GM21825 (cell line): ENCODE measurements around the gene SCCPDH.
A peak's percentile ranks its signal among the peaks of the same experiment; 100 is the strongest.
"Not testable (repeated sequence)": the region's sequence is repeated elsewhere in the genome, so short reads cannot be mapped to it uniquely, and the experiment has no call there.

Experiments used
- ATAC-seq: cut with Tn5 transposase; IDR thresholded peaks from one replicate; pipeline ENCODE4 v1.9.1; 2021; ENCODE audit warnings: mild to moderate bottlenecking, moderate library complexity; ENCODE audit not compliant: unreplicated experiment

Gene SCCPDH

GRCh38 chr1:246724016-246724730, at the start of gene SCCPDH:
TSS of gene SCCPDH (plus strand) at chr1:246724409. CDS start at chr1:246724423, 14 bp downstream.
- peak; percentile 91 for ATAC-seq

- no peak for ATAC-seq
Measured at GRCh38 chr1:246677842-246678241, 46.4 kb upstream of the SCCPDH start.

- ATAC-seq = no peak
Measured at GRCh38 chr1:246678816-246679793, 45.1 kb upstream of the SCCPDH start.

- no peak for ATAC-seq
Measured at GRCh38 chr1:246679794-246680177, 44.4 kb upstream of the SCCPDH start.

- ATAC-seq = no peak
Measured at GRCh38 chr1:246680190-246680589, 44.0 kb upstream of the SCCPDH start.

- ATAC-seq = no peak
Measured at GRCh38 chr1:246680696-246681130, 43.5 kb upstream of the SCCPDH start.

GRCh38 chr1:246681900-246682895, 42.0 kb upstream of the SCCPDH start:
- ATAC-seq = no peak

GRCh38 chr1:246683521-246683920, 40.7 kb upstream of the SCCPDH start:
- ATAC-seq = no peak

GRCh38 chr1:246687002-246687401, 37.2 kb upstream of the SCCPDH start:
- ATAC-seq = no peak

- ATAC-seq = peak; percentile 95
Measured at GRCh38 chr1:246689409-246690008, 34.7 kb upstream of the SCCPDH start.

GRCh38 chr1:246690100-246690499, 34.1 kb upstream of the SCCPDH start:
- no peak for ATAC-seq

GRCh38 chr1:246691622-246692495, 32.4 kb upstream of the SCCPDH start:
- ATAC-seq = no peak

- ATAC-seq = not testable (repeated sequence)
Measured at GRCh38 chr1:246694213-246694895, 29.9 kb upstream of the SCCPDH start.

GRCh38 chr1:246695136-246695535, 29.1 kb upstream of the SCCPDH start:
- ATAC-seq = no peak

- no peak for ATAC-seq
Measured at GRCh38 chr1:246695666-246696065, 28.5 kb upstream of the SCCPDH start.

GRCh38 chr1:246698466-246699094, 25.6 kb upstream of the SCCPDH start:
- ATAC-seq = no peak

- ATAC-seq = peak; percentile 99
Measured at GRCh38 chr1:246699095-246699735, 25.0 kb upstream of the SCCPDH start.

- ATAC-seq = no peak
Measured at GRCh38 chr1:246703581-246703980, 20.6 kb upstream of the SCCPDH start.
